B cell (primary cell): ENCODE measurements around the gene POMT1. TPM values are rescaled to one million over a fixed set of nuclear protein-coding genes. Genes with fewer than 3 reads are reported as not detected.

Experiments used
- ATAC-seq: fragments of 200-7000 bp; cut with Tn5 transposase; one replicate; pipeline ENCODE4 v1.10.0; 2021; ENCODE audit warnings: low read depth, mild to moderate bottlenecking, moderate number of reproducible peaks, moderate library complexity
- CTCF ChIA-PET: fragments of 350-600 bp; sonication (Branson Sonifier 250); formaldehyde crosslinking; loops from one replicate; lab custom pipeline; 2021; ENCODE audit warnings: antibody characterized with exemption, inconsistent platforms; lab: Charles Lee
- POLR2A ChIA-PET: fragments of 350-600 bp; sonication (Branson Sonifier 250); formaldehyde crosslinking; loops from one replicate; lab custom pipeline; 2021; ENCODE audit warnings: antibody characterized with exemption; lab: Charles Lee
- DNase-seq: peaks from one replicate; pipeline ENCODE4 v3.0.0; 2013
- H2AFZ ChIP-seq: 2 replicates; pipeline ENCODE4 v1.6.1; 2012; ENCODE audit warnings: mild to moderate bottlenecking, low read depth, low read length; ENCODE audit not compliant: insufficient read depth, poor library complexity, severe bottlenecking
- H3K27ac ChIP-seq, 2 donors: 1 replicate in 1 of 2; 2 replicates in 1 of 2; pipeline ENCODE4 v1.5.1; 2012 to 2013; ENCODE audit warnings: low read length in 2 of 2, mild to moderate bottlenecking in 2 of 2, moderate library complexity in 1 of 2
- H3K27me3 ChIP-seq, 4 experiments: fragments of 200-600 bp in 1 of 4; sonication (generic) in 1 of 4; replicated peaks in 1 of 4; 1 replicate in 2 of 4; 2 replicates in 2 of 4; pipeline versions ENCODE4 v1.6.1 to v1.7.0; 2013 to 2016; ENCODE audit warnings: low read length in 3 of 4, mild to moderate bottlenecking in 2 of 4, mixed read lengths in 1 of 4, moderate library complexity in 1 of 4; ENCODE audit not compliant: insufficient read depth in 4 of 4, control insufficient read depth in 3 of 4; ENCODE audit errors: control extremely low read depth in 1 of 4
- H3K36me3 ChIP-seq, 2 experiments: replicated peaks in 1 of 2; 1 replicate in 1 of 2; 2 replicates in 1 of 2; pipeline versions ENCODE4 v1.6.1 to v1.7.1; 2013; ENCODE audit warnings: low read length in 1 of 2; ENCODE audit not compliant: insufficient read depth in 2 of 2, control insufficient read depth in 1 of 2; ENCODE audit errors: control extremely low read depth in 1 of 2, extremely low read depth in 1 of 2
- H3K4me1 ChIP-seq, 2 donors: fragments of 200-600 bp in 1 of 2; sonication (generic) in 1 of 2; 1 replicate in 1 of 2; 2 replicates in 1 of 2; pipeline versions ENCODE4 v1.5.1 to v1.6.1; 2013 to 2017; ENCODE audit warnings: low read length in 2 of 2; ENCODE audit not compliant: control insufficient read depth in 2 of 2, insufficient read depth in 2 of 2
- H3K4me2 ChIP-seq: replicated peaks from 2 replicates; pipeline ENCODE3; 2012; ENCODE audit warnings: mild to moderate bottlenecking, low read depth, low read length; ENCODE audit not compliant: poor library complexity, severe bottlenecking
- H3K4me3 ChIP-seq, 5 experiments: fragments of 200-600 bp in 1 of 5; sonication (generic) in 1 of 5; 1 replicate in 3 of 5; 2 replicates in 2 of 5; pipeline versions ENCODE4 v1.5.1 to v1.7.0; 2011 to 2016; ENCODE audit warnings: low read length in 4 of 5, mild to moderate bottlenecking in 4 of 5, low read depth in 2 of 5, control low read depth in 1 of 5, moderate library complexity in 1 of 5; ENCODE audit not compliant: insufficient read depth in 1 of 5; ENCODE audit errors: control extremely low read depth in 1 of 5, extremely low read depth in 1 of 5
- H3K79me2 ChIP-seq: fragments of 200-600 bp; sonication (generic); one replicate; pipeline ENCODE4 v1.6.0; 2016; ENCODE audit warnings: low read length; ENCODE audit not compliant: control insufficient read depth, insufficient read depth
- H3K9ac ChIP-seq: fragments of 200-600 bp; sonication (generic); 2 replicates; pipeline ENCODE4 v1.6.1; 2017; ENCODE audit warnings: mild to moderate bottlenecking, low read length, moderate library complexity
- H3K9me3 ChIP-seq, 3 donors: one replicate each; pipeline versions ENCODE4 v1.6.1 to v1.7.1; 2013; ENCODE audit warnings: low read length in 2 of 3; ENCODE audit not compliant: control insufficient read depth in 2 of 3, insufficient read depth in 1 of 3; ENCODE audit errors: control extremely low read depth in 1 of 3
- H4K20me1 ChIP-seq: 2 replicates; pipeline ENCODE4 v1.6.0; 2012; ENCODE audit warnings: mild to moderate bottlenecking, low read length; ENCODE audit not compliant: insufficient read depth, control insufficient read depth, poor library complexity, severe bottlenecking
- H3K27ac Mint-ChIP-seq: one replicate; pipeline ENCODE4 v1.8.0; 2021; ENCODE audit warnings: mixed read lengths
- H3K27me3 Mint-ChIP-seq: one replicate; pipeline ENCODE4 v1.8.0; 2021; ENCODE audit warnings: mixed read lengths
- H3K4me1 Mint-ChIP-seq: one replicate; pipeline ENCODE4 v1.8.0; 2021; ENCODE audit warnings: mixed read lengths
- H3K4me3 Mint-ChIP-seq: one replicate; pipeline ENCODE4 v1.8.0; 2021; ENCODE audit warnings: mixed read lengths
- H3K9me3 Mint-ChIP-seq: one replicate; pipeline ENCODE4 v1.8.0; 2022; ENCODE audit warnings: mixed read lengths; ENCODE audit not compliant: insufficient read depth
- CTCF ChIP-seq: fragments of 200-600 bp; IDR thresholded peaks from one replicate; pipeline ENCODE4 v1.8.0; 2022; ENCODE audit warnings: antibody characterized with exemption, mild to moderate bottlenecking
- EZH2 ChIP-seq: IDR thresholded peaks from 2 replicates; pipeline ENCODE4 v1.6.1; 2012; ENCODE audit warnings: borderline replicate concordance, low read depth, mild to moderate bottlenecking, moderate library complexity, low read length; ENCODE audit not compliant: insufficient read depth, poor library complexity, severe bottlenecking
- WGBS: methylation state at CpG from one replicate; pipeline ENCODE4 v1.1.5; 2013; ENCODE audit warnings: missing lambda C conversion rate; ENCODE audit not compliant: insufficient coverage; 5-methylcytosine and 5-hydroxymethylcytosine counted together
- intact Hi-C: fragments of 100-400 bp; cut with micrococcal nuclease; formaldehyde crosslinking; loops from one replicate; pipeline ENCODE4 v1.10.0; 2022
- polyA plus RNA-seq: library from polyadenylated mRNA; depleted of rRNA; stranded (reverse); fragments of >200 nt; gene quantifications from 2 replicates; pipeline ENCODE4 v1.2.3, GENCODE V29; 2012
- total RNA-seq, 2 donors: library from RNA; stranded (reverse); fragments of 120-200 nt in 1 of 2; gene quantifications; 1 replicate in 1 of 2; 2 replicates in 1 of 2; pipeline versions ENCODE4 v1.2.3 to v1.2.4, GENCODE V29; 2013 to 2022

Gene POMT1
- total and polyA plus RNA-seq, 2 donors (not counting 1 experiment from before 2014, with no cell fraction given): 41.9 to 42.0 TPM

- Histone ChIP-seq H3K79me2 (no peaks in the 10 kb centered on the region), H3K27ac (peak overlapping the region; percentile 56 to 63), H3K4me1 (peaks cover 0 to 18% of the 10 kb centered on the region in 2 donors), H3K36me3 (peaks cover 0 to 69% of the 10 kb centered on the region in 2 experiments), H3K4me2 (no peak overlapping the region), H3K27me3 (no peaks in the 10 kb centered on the region), H4K20me1 (no peaks in the 10 kb centered on the region), H2AFZ (no peak overlapping the region), H3K9ac (no peak overlapping the region), H3K4me3 (no peak overlapping the region), H3K9me3 (peaks cover 0 to 21% (median 9%) of the 10 kb centered on the region in 3 donors)
- CTCF ChIA-PET: no interaction called here
- Mint-ChIP-seq H3K9me3 (no peaks in the 10 kb centered on the region), H3K4me3 (no peak overlapping the region), H3K27ac (no peak overlapping the region), H3K27me3 (no peaks in the 10 kb centered on the region), H3K4me1 (peaks cover 5% of the 10 kb centered on the region)
- ATAC-seq: no peak
- POLR2A ChIA-PET: no interaction called here
- WGBS: 86% methylated on average over 11 of the region's 15 CpGs
- no peak for DNase-seq
- intact Hi-C loops: no loop called here
- TF ChIP-seq EZH2 (no peak), CTCF (no peak)
Observed at GRCh38 chr9:131516100-131516499, 13.4 kb downstream of the POMT1 start.

- no peak overlapping the region for H2AFZ ChIP-seq
- intact Hi-C loops: no loop called here
- H3K27me3 Mint-ChIP-seq: no peaks in the 10 kb centered on the region
- no peak overlapping the region for H3K9ac ChIP-seq
- peaks cover 0 to 21% (median 9%) of the 10 kb centered on the region in 3 donors for H3K9me3 ChIP-seq
- H3K4me2 ChIP-seq: no peak overlapping the region
- no peak overlapping the region for H3K27ac ChIP-seq
- H3K4me3 Mint-ChIP-seq: no peak overlapping the region
- no peaks in the 10 kb centered on the region for H3K27me3 ChIP-seq
- WGBS: 85% methylated on average over 7 of the region's 9 CpGs
- no peak overlapping the region for H3K4me3 ChIP-seq
- no peak for TF ChIP-seq EZH2
- H4K20me1 ChIP-seq: no peaks in the 10 kb centered on the region
- CTCF ChIA-PET: no interaction called here
- ATAC-seq: no peak
- no peak overlapping the region for H3K27ac Mint-ChIP-seq
- peaks cover 0 to 18% of the 10 kb centered on the region in 2 donors for H3K4me1 ChIP-seq
- no peaks in the 10 kb centered on the region for H3K9me3 Mint-ChIP-seq
- H3K79me2 ChIP-seq: no peaks in the 10 kb centered on the region
- H3K36me3 ChIP-seq: peaks cover 0 to 70% of the 10 kb centered on the region in 2 experiments
- peaks cover 5% of the 10 kb centered on the region for H3K4me1 Mint-ChIP-seq
- POLR2A ChIA-PET: no interaction called here
- no peak for DNase-seq
Observed at GRCh38 chr9:131516930-131517329, 14.2 kb downstream of the POMT1 start.
